Activated CD8-positive, alpha-beta T cell treated with anti-CD3 and anti-CD28 coated beads for 36 hours (primary cell): ENCODE data around the gene RAD51B. TPM values are rescaled to one million over a fixed set of nuclear protein-coding genes. Genes with fewer than 3 reads are reported as not detected.

Source experiments
- ATAC-seq: fragments of 200-7000 bp; cut with Tn5 transposase; one replicate; pipeline ENCODE4 v1.10.0; 2021; ENCODE audit warnings: mild to moderate bottlenecking, moderate library complexity
- CTCF ChIA-PET: fragments of 350-600 bp; sonication (Branson Sonifier 250); formaldehyde crosslinking; loops from one replicate; lab custom pipeline; 2021; ENCODE audit warnings: antibody characterized with exemption; lab: Charles Lee
- POLR2A ChIA-PET: fragments of 350-600 bp; sonication (Branson Sonifier 250); formaldehyde crosslinking; loops from one replicate; lab custom pipeline; 2021; ENCODE audit warnings: antibody characterized with exemption; lab: Charles Lee
- DNase-seq: peaks from one replicate; pipeline ENCODE4 v3.0.0-alpha.2; 2020
- H3K27ac Mint-ChIP-seq: one replicate; pipeline ENCODE4 v1.8.0; 2021; ENCODE audit warnings: mild to moderate bottlenecking, mixed read lengths
- H3K27me3 Mint-ChIP-seq: one replicate; pipeline ENCODE4 v1.8.0; 2021; ENCODE audit warnings: mixed read lengths
- H3K36me3 Mint-ChIP-seq: one replicate; pipeline ENCODE4 v1.8.0; 2021; ENCODE audit warnings: low read depth, mixed read lengths
- H3K4me1 Mint-ChIP-seq: one replicate; pipeline ENCODE4 v1.8.0; 2021; ENCODE audit warnings: low read depth, mixed read lengths
- H3K4me3 Mint-ChIP-seq: one replicate; pipeline ENCODE4 v1.8.0; 2021; ENCODE audit warnings: mild to moderate bottlenecking, moderate library complexity, mixed read lengths
- H3K9me3 Mint-ChIP-seq: one replicate; pipeline ENCODE4 v1.8.0; 2021; ENCODE audit warnings: mixed read lengths
- intact Hi-C: fragments of 100-400 bp; cut with micrococcal nuclease; formaldehyde crosslinking; loops from one replicate; pipeline ENCODE4 v1.10.0; 2022
- total RNA-seq, 2 experiments: library from RNA; stranded (reverse); gene quantifications; one replicate each; pipeline ENCODE4 v1.2.3, GENCODE V29; 2021
- TF ChIP-seq, protein P1 (sequence below): fragments of 200-600 bp; IDR thresholded peaks from one replicate; pipeline ENCODE4 v1.8.0; 2022; ENCODE audit warnings: antibody characterized with exemption, mild to moderate bottlenecking

The RAD51B gene
- total RNA-seq, 2 experiments from 2014 or later = 38.2 to 40.6 TPM

DNA sequence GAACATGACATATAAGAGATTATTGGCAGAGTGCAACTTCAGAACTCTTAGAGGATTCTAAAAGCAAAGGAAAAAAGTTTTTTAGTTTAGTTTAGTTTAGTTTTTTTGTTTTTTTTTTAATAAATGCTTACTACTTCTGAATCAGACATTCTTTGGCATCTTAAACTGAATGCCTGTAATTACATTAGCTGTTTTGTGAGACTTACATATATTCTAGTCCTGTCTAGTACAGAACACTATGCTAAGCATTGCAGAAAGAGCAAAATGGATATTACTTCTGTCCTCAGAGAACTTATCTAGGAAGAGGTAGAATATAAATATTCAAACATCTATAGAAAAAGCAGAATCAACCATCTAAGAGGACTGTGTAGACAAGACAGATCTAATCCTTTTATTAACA lies 133.2 kb downstream of the RAD51B start:
- Mint-ChIP-seq H3K27ac (no peak overlapping the region), H3K9me3 (no peaks in the 10 kb centered on the region), H3K4me3 (no peak overlapping the region), H3K27me3 (no peaks in the 10 kb centered on the region), H3K4me1 (no peaks in the 10 kb centered on the region), H3K36me3 (peaks cover 2% of the 10 kb centered on the region)
- TF ChIP-seq, protein P1, sequence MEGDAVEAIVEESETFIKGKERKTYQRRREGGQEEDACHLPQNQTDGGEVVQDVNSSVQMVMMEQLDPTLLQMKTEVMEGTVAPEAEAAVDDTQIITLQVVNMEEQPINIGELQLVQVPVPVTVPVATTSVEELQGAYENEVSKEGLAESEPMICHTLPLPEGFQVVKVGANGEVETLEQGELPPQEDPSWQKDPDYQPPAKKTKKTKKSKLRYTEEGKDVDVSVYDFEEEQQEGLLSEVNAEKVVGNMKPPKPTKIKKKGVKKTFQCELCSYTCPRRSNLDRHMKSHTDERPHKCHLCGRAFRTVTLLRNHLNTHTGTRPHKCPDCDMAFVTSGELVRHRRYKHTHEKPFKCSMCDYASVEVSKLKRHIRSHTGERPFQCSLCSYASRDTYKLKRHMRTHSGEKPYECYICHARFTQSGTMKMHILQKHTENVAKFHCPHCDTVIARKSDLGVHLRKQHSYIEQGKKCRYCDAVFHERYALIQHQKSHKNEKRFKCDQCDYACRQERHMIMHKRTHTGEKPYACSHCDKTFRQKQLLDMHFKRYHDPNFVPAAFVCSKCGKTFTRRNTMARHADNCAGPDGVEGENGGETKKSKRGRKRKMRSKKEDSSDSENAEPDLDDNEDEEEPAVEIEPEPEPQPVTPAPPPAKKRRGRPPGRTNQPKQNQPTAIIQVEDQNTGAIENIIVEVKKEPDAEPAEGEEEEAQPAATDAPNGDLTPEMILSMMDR = no peak
- ATAC-seq (no peak), DNase-seq (no peak)
- ChIA-PET CTCF (interaction anchor here (0.8 to 1.3 kb wide), 2 partner anchors 11 to 864 kb away, joined by 3 read pairs; no protein-coding TSS in a partner anchor), POLR2A (interaction anchor here (1.4 kb wide), 1 partner anchor 12 kb away, joined by 4 read pairs; no protein-coding TSS in a partner anchor)
- intact Hi-C loops = no loop called here

DNA sequence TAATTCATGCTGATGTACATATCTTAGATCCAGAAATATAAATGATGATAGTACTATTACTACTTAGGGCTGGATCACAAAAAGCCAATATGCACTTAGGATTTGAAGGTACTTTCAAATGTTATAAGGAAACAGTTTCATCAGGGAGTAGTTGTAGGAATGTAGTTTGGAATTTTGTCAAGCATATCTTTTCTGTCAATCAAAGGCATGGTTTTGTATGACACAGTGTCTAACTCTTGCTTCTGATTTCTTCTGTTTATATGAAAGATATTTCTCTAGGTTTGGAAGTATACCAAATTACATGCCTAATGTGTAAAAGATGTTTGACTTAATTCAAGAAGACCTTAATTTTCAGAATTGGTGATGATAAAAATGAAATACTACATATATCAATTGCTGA lies 135.7 kb downstream of the RAD51B start:
- no peak overlapping the region for H3K4me3 Mint-ChIP-seq
- CTCF ChIA-PET = no interaction called here
- no peak for ATAC-seq

GRCh38 chr14:67957946-67958345 lies 138.4 kb downstream of the RAD51B start:
- no peak for DNase-seq
- ChIA-PET CTCF (interaction anchor here (0.9 to 1.6 kb wide), 6 partner anchors 12 to 120 kb away, joined by 3 to 8 read pairs (median 3); no protein-coding TSS in a partner anchor), POLR2A (no interaction called here)
- Mint-ChIP-seq H3K36me3 (peaks cover 2% of the 10 kb centered on the region), H3K4me1 (no peaks in the 10 kb centered on the region), H3K9me3 (no peaks in the 10 kb centered on the region), H3K4me3 (no peak overlapping the region), H3K27ac (no peak overlapping the region), H3K27me3 (no peaks in the 10 kb centered on the region)
- ATAC-seq = no peak
- intact Hi-C loops = no loop called here
- TF ChIP-seq, protein P1 = no peak

More for the DNA sequence above, 135.7 kb downstream of the RAD51B start:
- intact Hi-C loops = no loop called here
- no peaks in the 10 kb centered on the region for H3K27me3 Mint-ChIP-seq
- POLR2A ChIA-PET = no interaction called here
- no peaks in the 10 kb centered on the region for H3K4me1 Mint-ChIP-seq
- peaks cover 2% of the 10 kb centered on the region for H3K36me3 Mint-ChIP-seq
- no peak for DNase-seq
- TF ChIP-seq, protein P1 = no peak
- H3K27ac Mint-ChIP-seq = no peak overlapping the region
- H3K9me3 Mint-ChIP-seq = no peaks in the 10 kb centered on the region

DNA sequence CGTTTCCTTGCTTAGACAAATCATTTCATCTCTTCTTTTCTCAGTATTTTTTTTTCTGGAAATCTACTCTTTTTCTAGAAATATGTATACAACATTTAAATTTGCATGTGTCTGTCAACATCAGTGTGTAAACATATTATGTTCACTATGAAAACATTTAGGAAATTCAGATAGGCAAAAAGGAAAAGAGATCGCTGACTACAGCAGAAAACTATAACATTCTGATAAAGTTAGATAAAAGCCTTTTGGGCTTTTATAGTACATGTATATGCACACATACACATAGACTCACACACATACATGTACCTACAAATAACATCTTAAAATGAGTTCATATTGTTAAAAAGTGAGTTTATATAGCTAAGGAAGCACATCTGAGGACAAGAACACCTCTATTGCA lies 142.1 kb downstream of the RAD51B start:
- TF ChIP-seq, protein P1 = no peak
- ATAC-seq (no peak), DNase-seq (no peak)
- Mint-ChIP-seq H3K9me3 (peaks cover 3% of the 10 kb centered on the region), H3K36me3 (peaks cover 14% of the 10 kb centered on the region), H3K27me3 (no peaks in the 10 kb centered on the region), H3K27ac (no peak overlapping the region), H3K4me3 (no peak overlapping the region), H3K4me1 (no peaks in the 10 kb centered on the region)
- ChIA-PET POLR2A (no interaction called here), CTCF (no interaction called here)
- intact Hi-C loops = no loop called here

DNA sequence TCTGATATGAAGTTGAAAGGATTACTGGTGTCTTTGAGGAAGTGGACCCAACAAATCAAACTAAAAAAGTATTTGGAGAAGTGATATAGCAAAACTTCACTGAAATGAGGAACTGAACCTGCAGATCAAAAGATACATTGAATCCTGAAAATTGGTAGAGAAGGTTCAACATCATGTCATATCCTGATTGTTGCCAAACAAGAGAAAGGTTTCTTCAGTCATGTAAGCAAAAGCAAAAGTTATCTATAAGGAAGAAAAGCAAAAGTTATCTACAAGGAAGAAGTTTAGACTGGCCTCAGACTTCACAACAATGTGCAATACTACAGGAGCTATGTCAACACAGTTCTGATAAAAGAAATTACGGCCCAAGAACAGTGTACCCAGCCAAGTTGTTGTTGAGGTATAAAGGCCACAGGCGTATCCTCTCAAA lies 142.7 kb downstream of the RAD51B start:
- H3K4me3 Mint-ChIP-seq = no peak overlapping the region
- POLR2A ChIA-PET = no interaction called here
- TF ChIP-seq, protein P1 = no peak
- peaks cover 5% of the 10 kb centered on the region for H3K9me3 Mint-ChIP-seq
- CTCF ChIA-PET = no interaction called here
- no peak overlapping the region for H3K27ac Mint-ChIP-seq
- no peaks in the 10 kb centered on the region for H3K27me3 Mint-ChIP-seq
- peaks cover 17% of the 10 kb centered on the region for H3K36me3 Mint-ChIP-seq
- ATAC-seq = no peak
- intact Hi-C loops = no loop called here
- no peaks in the 10 kb centered on the region for H3K4me1 Mint-ChIP-seq
- no peak for DNase-seq
